ENCODE data around the gene NLRC3.

GRCh38 chr16:3529175-3529574 is 48.0 kb downstream of the NLRC3 start:
- TF ChIP-seq CTCF (IDR thresholded peaks at IDR 0.05) (no peak), POLR2A (IDR thresholded peaks at IDR 0.05) (no peak)

Data from breast epithelium (tissue), 3 donors.